HepG2 (cell line): Measurements from ENCODE around the gene DSC2. TPM values are rescaled to one million over a fixed set of nuclear protein-coding genes. Genes with fewer than 3 reads are reported as not detected.

ENCODE experiments used
- ATAC-seq: fragments of 200-7000 bp; cut with Tn5 transposase; 3 replicates; pipeline ENCODE4 v1.9.1; 2020; ENCODE audit warnings: mild to moderate bottlenecking, moderate library complexity
- BruUV-seq: library from RNA; stranded (reverse); fragments of 400-500 nt; replicated peaks from 2 replicates; lab custom pipeline; 2021; lab: Mats Ljungman, UMichigan
- CTCF ChIA-PET: fragments of 300-600 bp; formaldehyde crosslinking; extraction: SDS; loops from one replicate; lab custom pipeline; 2021; ENCODE audit warnings: low total read pairs, inconsistent platforms, low intra/inter-chr PET ratio; lab: Yijun Ruan, JAX
- POLR2A ChIA-PET: fragments of 350-600 bp; sonication (Branson Sonifier 250); formaldehyde crosslinking; loops from one replicate; lab custom pipeline; 2020; ENCODE audit warnings: antibody characterized with exemption, inconsistent platforms; lab: Yijun Ruan, JAX
- DNase-seq: peaks from one replicate; pipeline ENCODE4 v3.0.0-alpha.2; 2015; ENCODE audit warnings: low spot score
- FAIRE-seq: peaks from 3 replicates; lab custom pipeline; 2011; peaks lifted over from hg19 to GRCh38; lab: Jason Lieb, UNC
- H2AFZ ChIP-seq: one replicate; pipeline ENCODE4 v1.6.1; 2011; ENCODE audit warnings: low read length, inconsistent platforms
- H3K27ac ChIP-seq: fragments of 300-600 bp; 3 replicates; pipeline ENCODE4 v1.8.0; 2011; ENCODE audit warnings: mixed run types, mild to moderate bottlenecking, mixed read lengths, low read length, inconsistent platforms; ENCODE audit not compliant: insufficient read depth; ENCODE audit errors: extremely low read length
- H3K27me3 ChIP-seq, 2 experiments: fragments of 200-600 bp in 1 of 2; 2 replicates in 1 of 2; 3 replicates in 1 of 2; pipeline versions ENCODE4 v1.6.0 to v1.8.0; 2011; ENCODE audit warnings: low read length in 2 of 2, mild to moderate bottlenecking in 2 of 2, moderate library complexity in 2 of 2, inconsistent platforms in 1 of 2; ENCODE audit not compliant: insufficient read depth in 2 of 2, control insufficient read depth in 1 of 2
- H3K36me3 ChIP-seq, 2 experiments: fragments of 200-600 bp in 1 of 2; replicated peaks in 1 of 2; 2 replicates in 1 of 2; 3 replicates in 1 of 2; pipeline versions ENCODE4 v1.5.1 to v1.8.0; 2011; ENCODE audit warnings: low read length in 2 of 2, inconsistent platforms in 1 of 2; ENCODE audit not compliant: insufficient read depth in 2 of 2, control insufficient read depth in 1 of 2
- H3K4me1 ChIP-seq: 2 replicates; pipeline ENCODE4 v1.5.1; 2012; ENCODE audit warnings: low read length, inconsistent platforms; ENCODE audit not compliant: insufficient read depth
- H3K4me2 ChIP-seq: 2 replicates; pipeline ENCODE4 v1.6.0; 2011; ENCODE audit warnings: low read depth, low read length, inconsistent platforms
- H3K4me3 ChIP-seq, 3 experiments: fragments of 200-600 bp in 1 of 3; sonication (generic), shearing (Covaris generic) in 1 of 3; replicated peaks in 1 of 3; 2 replicates each; pipeline ENCODE4 v1.5.1; 2011 to 2016; ENCODE audit warnings: low read length in 3 of 3, inconsistent platforms in 2 of 3, low read depth in 2 of 3, mild to moderate bottlenecking in 2 of 3, control low read depth in 1 of 3, mixed read lengths in 1 of 3; ENCODE audit not compliant: insufficient read depth in 1 of 3
- H3K79me2 ChIP-seq: one replicate; pipeline ENCODE4 v1.6.1; 2011; ENCODE audit warnings: low read length, inconsistent platforms; ENCODE audit not compliant: insufficient read depth
- H3K9ac ChIP-seq: 2 replicates; pipeline ENCODE4 v1.6.0; 2011; ENCODE audit warnings: mild to moderate bottlenecking, low read depth, low read length, inconsistent platforms; ENCODE audit not compliant: insufficient read depth
- H3K9me3 ChIP-seq: 2 replicates; pipeline ENCODE4 v1.5.1; 2012; ENCODE audit warnings: mild to moderate bottlenecking, low read length
- H4K20me1 ChIP-seq: 2 replicates; pipeline ENCODE4 v1.6.0; 2011; ENCODE audit warnings: inconsistent platforms, mild to moderate bottlenecking, low read length, moderate library complexity; ENCODE audit not compliant: insufficient read depth
- HNRNPK ChIP-seq: fragments of 200-400 bp; formaldehyde crosslinking; IDR thresholded peaks from 2 replicates; pipeline ENCODE4 v1.6.1; 2018; ENCODE audit warnings: low read length, low read depth, moderate library complexity, mild to moderate bottlenecking; ENCODE audit not compliant: poor library complexity, severe bottlenecking
- HOXA3 ChIP-seq: sonication (generic); formaldehyde crosslinking; IDR thresholded peaks from 2 replicates; pipeline ENCODE4 v1.5.0; 2020; ENCODE audit warnings: missing genetic modification reagents
- RBM39 ChIP-seq: fragments of 200-400 bp; formaldehyde crosslinking; IDR thresholded peaks from one replicate; pipeline ENCODE4 v1.6.1; 2018; ENCODE audit warnings: antibody characterized with exemption, mild to moderate bottlenecking, low read depth, low read length; ENCODE audit not compliant: poor library complexity, severe bottlenecking
- RFXANK ChIP-seq: IDR thresholded peaks from 2 replicates; pipeline ENCODE4 v1.6.1; 2016
- SCMH1 ChIP-seq: sonication (generic); formaldehyde crosslinking; IDR thresholded peaks from 2 replicates; pipeline ENCODE4 v1.9.0; 2021; ENCODE audit warnings: missing genetic modification reagents, mild to moderate bottlenecking, borderline replicate concordance
- SMAD9 ChIP-seq: sonication (generic); formaldehyde crosslinking; IDR thresholded peaks from 2 replicates; pipeline ENCODE4 v1.5.1; 2020; ENCODE audit warnings: mild to moderate bottlenecking, missing genetic modification reagents
- SP2 ChIP-seq: sonication (generic); formaldehyde crosslinking; IDR thresholded peaks from 2 replicates; pipeline ENCODE4 v1.5.1; 2020; ENCODE audit warnings: mild to moderate bottlenecking, missing genetic modification reagents
- ZNF136 ChIP-seq: sonication (generic); formaldehyde crosslinking; IDR thresholded peaks from 2 replicates; pipeline ENCODE4 v1.8.1; 2022; ENCODE audit warnings: low read depth, mild to moderate bottlenecking, moderate library complexity, missing genetic modification reagents
- ZNF607 ChIP-seq: sonication (generic); formaldehyde crosslinking; IDR thresholded peaks from 2 replicates; pipeline ENCODE4 v1.5.1; 2020; ENCODE audit warnings: missing genetic modification reagents, mild to moderate bottlenecking, borderline replicate concordance
- WGBS: methylation state at CpG from one replicate; pipeline ENCODE4 v1.1.6; 2017; ENCODE audit warnings: low lambda C conversion rate; 5-methylcytosine and 5-hydroxymethylcytosine counted together
- in situ Hi-C: cut with HindIII; loops from 2 replicates; pipeline ENCODE4 v1.10.0; 2017; ENCODE audit warnings: low pct_unique_long_range_greater_than_20kb; ENCODE audit not compliant: extremely low pct_ligation_motif_present
- intact Hi-C: fragments of 100-400 bp; cut with micrococcal nuclease; formaldehyde crosslinking; loops from one replicate; pipeline ENCODE4 v1.10.0; 2022; ENCODE audit not compliant: unreplicated experiment
- polyA plus RNA-seq, 8 experiments: library from polyadenylated mRNA; depleted of rRNA in 3 of 8; stranded (reverse) in 7 of 8; unstranded in 1 of 8; fragments of >200 nt; fragmentation: Illumina TruSeq in 4 of 8; extraction: Trizol in 4 of 8; gene quantifications; 2 replicates each; pipeline versions ENCODE4 v1.2.1 to v1.2.3, GENCODE V29; 2011 to 2016; ENCODE audit warnings: low read depth in 4 of 8, missing spikeins in 1 of 8, mixed read lengths in 1 of 8; ENCODE audit not compliant: insufficient read depth in 1 of 8
- total RNA-seq, 5 experiments: library from RNA; depleted of rRNA; stranded (reverse); fragments of >200 nt; fragmentation: Illumina TruSeq; extraction: Trizol; gene quantifications; 2 replicates each; pipeline ENCODE4 v1.2.3, GENCODE V29; 2016; ENCODE audit warnings: low read depth in 1 of 5
- TF ChIP-seq, protein P1 (sequence below): sonication (generic); formaldehyde crosslinking; IDR thresholded peaks from 2 replicates; pipeline ENCODE4 v1.9.0; 2021; ENCODE audit warnings: missing genetic modification reagents, borderline replicate concordance

The DSC2 gene
- total and polyA plus RNA-seq, 2 of the 13 experiments (the other 11 are each of a cell fraction or from before 2014, with no cell fraction given) = 7.2 to 24.9 TPM

DNA sequence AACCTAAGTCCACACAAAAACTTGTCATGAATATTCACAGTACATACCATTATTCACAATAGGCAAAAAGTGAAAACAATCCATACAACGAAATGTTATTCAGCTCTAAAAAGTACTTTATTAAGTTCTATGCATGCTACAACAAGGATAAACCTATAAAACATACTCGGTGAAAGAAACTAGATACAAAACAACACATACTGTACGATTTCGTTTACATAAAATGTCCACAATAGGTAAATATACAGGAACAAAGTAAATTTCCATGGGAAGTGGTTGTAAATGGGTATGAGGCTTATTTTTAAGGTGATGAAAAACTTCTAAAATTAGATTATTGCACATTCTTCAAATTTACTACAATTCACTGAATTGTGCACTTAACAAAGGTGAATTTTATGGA, 67.7 kb downstream of the DSC2 start (continued):
- TF ChIP-seq, protein P1, sequence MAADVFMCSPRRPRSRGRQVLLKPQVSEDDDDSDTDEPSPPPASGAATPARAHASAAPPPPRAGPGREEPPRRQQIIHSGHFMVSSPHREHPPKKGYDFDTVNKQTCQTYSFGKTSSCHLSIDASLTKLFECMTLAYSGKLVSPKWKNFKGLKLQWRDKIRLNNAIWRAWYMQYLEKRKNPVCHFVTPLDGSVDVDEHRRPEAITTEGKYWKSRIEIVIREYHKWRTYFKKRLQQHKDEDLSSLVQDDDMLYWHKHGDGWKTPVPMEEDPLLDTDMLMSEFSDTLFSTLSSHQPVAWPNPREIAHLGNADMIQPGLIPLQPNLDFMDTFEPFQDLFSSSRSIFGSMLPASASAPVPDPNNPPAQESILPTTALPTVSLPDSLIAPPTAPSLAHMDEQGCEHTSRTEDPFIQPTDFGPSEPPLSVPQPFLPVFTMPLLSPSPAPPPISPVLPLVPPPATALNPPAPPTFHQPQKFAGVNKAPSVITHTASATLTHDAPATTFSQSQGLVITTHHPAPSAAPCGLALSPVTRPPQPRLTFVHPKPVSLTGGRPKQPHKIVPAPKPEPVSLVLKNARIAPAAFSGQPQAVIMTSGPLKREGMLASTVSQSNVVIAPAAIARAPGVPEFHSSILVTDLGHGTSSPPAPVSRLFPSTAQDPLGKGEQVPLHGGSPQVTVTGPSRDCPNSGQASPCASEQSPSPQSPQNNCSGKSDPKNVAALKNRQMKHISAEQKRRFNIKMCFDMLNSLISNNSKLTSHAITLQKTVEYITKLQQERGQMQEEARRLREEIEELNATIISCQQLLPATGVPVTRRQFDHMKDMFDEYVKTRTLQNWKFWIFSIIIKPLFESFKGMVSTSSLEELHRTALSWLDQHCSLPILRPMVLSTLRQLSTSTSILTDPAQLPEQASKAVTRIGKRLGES (CRISPR knock-in tag) = no peak
- no peak for TF ChIP-seq HOXA3
- no peak for TF ChIP-seq ZNF607
- TF ChIP-seq SMAD9 (CRISPR knock-in tag) = no peak
- no peak for TF ChIP-seq RBM39
- no peak for TF ChIP-seq RFXANK
- no peak for TF ChIP-seq SP2
- TF ChIP-seq ZNF136 (CRISPR knock-in tag) = no peak

DNA sequence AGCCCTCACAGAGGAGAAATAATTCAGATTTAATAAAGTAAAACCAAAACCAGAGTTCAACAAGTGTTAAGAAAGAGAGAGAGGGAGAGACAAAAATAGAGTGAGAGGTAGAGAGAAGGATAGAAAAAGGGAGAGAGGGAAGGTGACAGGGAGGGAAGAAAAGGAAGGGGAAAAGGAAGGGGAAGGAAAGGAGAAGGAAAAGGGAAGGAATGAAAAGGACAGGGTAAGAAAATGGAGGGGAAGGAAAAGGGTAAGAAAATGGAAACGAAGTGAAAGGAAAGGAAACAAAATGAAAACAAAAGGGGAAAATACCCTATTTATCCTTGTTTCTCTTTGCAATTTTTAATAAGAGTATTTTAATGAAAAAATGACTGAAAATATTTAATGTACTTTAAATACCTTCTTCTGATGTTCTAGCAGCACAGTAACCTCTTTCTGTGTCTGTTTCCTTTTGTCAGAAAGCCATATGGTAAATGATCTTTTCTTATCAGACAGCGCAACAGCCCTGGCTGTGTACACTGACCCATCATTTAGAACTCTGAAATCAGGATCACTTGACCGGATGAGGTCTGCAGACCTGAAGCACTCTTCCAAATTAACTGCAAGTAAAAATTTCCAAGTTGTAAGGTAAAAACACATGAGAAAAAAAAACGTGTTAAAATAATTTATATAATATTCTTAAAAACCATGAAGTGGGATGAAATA, 71.5 kb downstream of the DSC2 start:
- Histone ChIP-seq H3K27ac (no peak overlapping the region), H3K9ac (no peak overlapping the region), H3K4me2 (no peak overlapping the region), H3K79me2 (no peaks in the 10 kb centered on the region), H3K9me3 (no peaks in the 10 kb centered on the region), H3K4me3 (no peak overlapping the region), H4K20me1 (no peaks in the 10 kb centered on the region), H2AFZ (no peak overlapping the region), H3K4me1 (no peaks in the 10 kb centered on the region), H3K27me3 (no peaks in the 10 kb centered on the region), H3K36me3 (no peaks in the 10 kb centered on the region)
- 46% methylated on average over 4 of the region's 4 CpGs for WGBS
- intact Hi-C loops (no loop called here), in situ Hi-C loops (no loop called here)
- BruUV-seq = no TSS peak
- ATAC-seq (no peak), FAIRE-seq (no peak), DNase-seq (no peak)
- peak; percentile 80 for TF ChIP-seq HNRNPK
- TF ChIP-seq SCMH1 = no peak
- ChIA-PET POLR2A (no interaction called here), CTCF (no interaction called here)
